GM12878 (cell line): ENCODE measurements around the gene KRT38. TPM values are rescaled to one million over a fixed set of nuclear protein-coding genes. Genes with fewer than 3 reads are reported as not detected.
"Not testable (repeated sequence)": the region's sequence is repeated elsewhere in the genome, so short reads cannot be mapped to it uniquely, and the experiment has no call there.

ENCODE experiments used
- ATAC-seq: fragments of 200-7000 bp; cut with Tn5 transposase; 3 replicates; pipeline ENCODE4 v1.9.1; 2020; ENCODE audit warnings: mild to moderate bottlenecking, moderate library complexity
- BruUV-seq: library from RNA; stranded (reverse); fragments of 400-500 nt; replicated peaks from 2 replicates; lab custom pipeline; 2021; lab: Mats Ljungman, UMichigan
- CTCF ChIA-PET: fragments of 300-600 bp; sonication (Branson Sonifier 250); formaldehyde crosslinking; extraction: SDS; loops from one replicate; lab custom pipeline; 2021; ENCODE audit warnings: inconsistent platforms; lab: Yijun Ruan, JAX
- POLR2A ChIA-PET: fragments of 350-600 bp; formaldehyde crosslinking; extraction: SDS; loops from one replicate; lab custom pipeline; 2021; ENCODE audit warnings: inconsistent platforms; lab: Charles Lee
- RAD21 ChIA-PET: fragments of 300-600 bp; sonication (Branson Sonifier 250); formaldehyde crosslinking; loops from one replicate; lab custom pipeline; 2023; ENCODE audit warnings: antibody characterized with exemption; ENCODE audit not compliant: unreplicated experiment; lab: Charles Lee
- SMC1A ChIA-PET: fragments of 300-600 bp; sonication (Branson Sonifier 250); formaldehyde crosslinking; loops from one replicate; lab custom pipeline; 2023; ENCODE audit not compliant: unreplicated experiment, uncharacterized antibody; lab: Charles Lee
- DNase-seq: peaks from one replicate; pipeline ENCODE4 v3.0.0-alpha.2; 2011; ENCODE audit warnings: low read depth, low spot score
- FAIRE-seq: peaks from 3 replicates; lab custom pipeline; 2011; peaks lifted over from hg19 to GRCh38; lab: Jason Lieb, UNC
- H2AFZ ChIP-seq: 2 replicates; pipeline ENCODE4 v1.6.0; 2011; ENCODE audit warnings: low read depth, low read length, control low read depth; ENCODE audit not compliant: control insufficient read depth
- H3K27ac ChIP-seq: 2 replicates; pipeline ENCODE4 v1.5.1; 2011; ENCODE audit warnings: control low read depth; ENCODE audit not compliant: control insufficient read depth, insufficient read depth
- H3K27me3 ChIP-seq, 2 experiments: replicated peaks in 1 of 2; 2 replicates each; pipeline versions ENCODE4 v1.6.0 to v1.6.1; 2011; ENCODE audit warnings: low read length in 1 of 2; ENCODE audit not compliant: control insufficient read depth in 2 of 2, insufficient read depth in 2 of 2
- H3K36me3 ChIP-seq, 2 experiments: 2 replicates each; pipeline ENCODE4 v1.5.1; 2011; ENCODE audit warnings: low read length in 1 of 2; ENCODE audit not compliant: control insufficient read depth in 2 of 2, insufficient read depth in 2 of 2
- H3K4me1 ChIP-seq: 2 replicates; pipeline ENCODE4 v1.6.1; 2011; ENCODE audit warnings: mild to moderate bottlenecking, low read length, moderate library complexity, mixed read lengths; ENCODE audit not compliant: control insufficient read depth, insufficient read depth
- H3K4me2 ChIP-seq: 2 replicates; pipeline ENCODE4 v1.6.0; 2011; ENCODE audit warnings: control low read depth; ENCODE audit not compliant: control insufficient read depth, insufficient read depth
- H3K4me3 ChIP-seq: fragments of 200-600 bp; sonication (generic); 2 replicates; pipeline ENCODE4 v1.5.1; 2016
- H3K79me2 ChIP-seq: 2 replicates; pipeline ENCODE4 v1.6.0; 2011; ENCODE audit warnings: low read length; ENCODE audit not compliant: control insufficient read depth, insufficient read depth
- H3K9ac ChIP-seq: 2 replicates; pipeline ENCODE4 v1.8.0; 2011; ENCODE audit warnings: low read length, control low read depth, mixed read lengths; ENCODE audit not compliant: control insufficient read depth, insufficient read depth
- H3K9me3 ChIP-seq: replicated peaks from 3 replicates; pipeline ENCODE4 v1.5.1; 2011; ENCODE audit warnings: mild to moderate bottlenecking, low read length; ENCODE audit not compliant: control insufficient read depth, insufficient read depth
- H4K20me1 ChIP-seq: 2 replicates; pipeline ENCODE4 v1.6.0; 2011; ENCODE audit not compliant: control insufficient read depth, insufficient read depth
- ATF7 ChIP-seq: fragments of 450-650 bp; IDR thresholded peaks from 2 replicates; pipeline ENCODE4 v1.6.1; 2016; ENCODE audit warnings: low read depth, mild to moderate bottlenecking
- BCL3 ChIP-seq: IDR thresholded peaks from 2 replicates; pipeline ENCODE4 v1.6.1; 2011; ENCODE audit warnings: borderline replicate concordance, low read depth, mild to moderate bottlenecking, moderate library complexity, low read length; ENCODE audit not compliant: insufficient read depth, poor library complexity, severe bottlenecking
- CREM ChIP-seq: IDR thresholded peaks from 2 replicates; pipeline ENCODE4 v1.6.1; 2014; ENCODE audit warnings: antibody characterized with exemption, low read depth
- KAT2A ChIP-seq: conservative IDR thresholded peaks from 2 replicates; pipeline ENCODE4 v1.6.1; 2011; ENCODE audit warnings: low read depth, low read length; ENCODE audit not compliant: control insufficient read depth
- REST ChIP-seq: IDR thresholded peaks from 2 replicates; pipeline ENCODE4 v1.6.1; 2012; ENCODE audit warnings: mild to moderate bottlenecking, low read depth, low read length
- SIN3A ChIP-seq: IDR thresholded peaks from 2 replicates; pipeline ENCODE4 v1.6.1; 2012; ENCODE audit warnings: low read depth, low read length, improper control_type of control experiment
- SMC3 ChIP-seq: IDR thresholded peaks from 2 replicates; pipeline ENCODE4 v1.6.1; 2011; ENCODE audit warnings: low read length, improper control_type of control experiment, borderline replicate concordance
- ZBTB33 ChIP-seq: fragments of 450-650 bp; IDR thresholded peaks from 2 replicates; pipeline ENCODE4 v1.6.1; 2017; ENCODE audit warnings: mild to moderate bottlenecking
- WGBS: methylation state at CpG from one replicate; pipeline ENCODE4 v1.1.6; 2016; ENCODE audit warnings: low lambda C conversion rate; ENCODE audit not compliant: insufficient replicate concordance, insufficient coverage; ENCODE audit errors: missing lambda C conversion rate; 5-methylcytosine and 5-hydroxymethylcytosine counted together
- in situ Hi-C: fragments of 300-500 bp; cut with MboI; formaldehyde crosslinking; loops from 9 replicates; pipeline ENCODE4 v1.14.3; 2018; ENCODE audit warnings: mixed read lengths
- intact Hi-C: fragments of 100-400 bp; cut with micrococcal nuclease; formaldehyde crosslinking; loops from one replicate; pipeline ENCODE4 v1.14.2; 2022; ENCODE audit not compliant: unreplicated experiment
- polyA plus RNA-seq, 11 experiments: library from polyadenylated mRNA; depleted of rRNA in 4 of 11; unstranded in 6 of 11; stranded (reverse) in 5 of 11; fragments of >200 nt; fragmentation: Nextera tagmentation in 4 of 11; fragmentation: Illumina TruSeq in 1 of 11; extraction: Ambion mirVana in 4 of 11; extraction: Trizol in 1 of 11; gene quantifications; 1 replicate in 1 of 11; 2 replicates in 10 of 11; pipeline versions ENCODE4 v1.2.1 to v1.2.3, GENCODE V29; 2011 to 2016; ENCODE audit warnings: inconsistent platforms in 2 of 11, missing spikeins in 2 of 11, low read depth in 1 of 11
- total RNA-seq, 4 experiments: library from RNA; depleted of rRNA in 3 of 4; stranded (reverse); fragments of >200 nt in 3 of 4; fragmentation: Illumina TruSeq in 1 of 4; extraction: Trizol in 1 of 4; gene quantifications; 2 replicates each; pipeline versions ENCODE4 v1.2.1 to v1.2.3, GENCODE V29; 2013 to 2021
- TF ChIP-seq, protein P1 (sequence below): fragments of 450-650 bp; IDR thresholded peaks from 2 replicates; pipeline ENCODE4 v1.6.1; 2017; ENCODE audit warnings: mild to moderate bottlenecking, low read depth, inconsistent platforms; ENCODE audit not compliant: poor library complexity, severe bottlenecking

The KRT38 gene
- total and polyA plus RNA-seq, 10 of the 15 experiments (the other 5 are each of a cell fraction or from before 2014, with no cell fraction given) = not detected

- TF ChIP-seq BCL3 (no peak), ZBTB33 (no peak), SIN3A (no peak), SMC3 (no peak), ATF7 (no peak), CREM (no peak), REST (no peak), KAT2A (no peak)
- TF ChIP-seq, protein P1, sequence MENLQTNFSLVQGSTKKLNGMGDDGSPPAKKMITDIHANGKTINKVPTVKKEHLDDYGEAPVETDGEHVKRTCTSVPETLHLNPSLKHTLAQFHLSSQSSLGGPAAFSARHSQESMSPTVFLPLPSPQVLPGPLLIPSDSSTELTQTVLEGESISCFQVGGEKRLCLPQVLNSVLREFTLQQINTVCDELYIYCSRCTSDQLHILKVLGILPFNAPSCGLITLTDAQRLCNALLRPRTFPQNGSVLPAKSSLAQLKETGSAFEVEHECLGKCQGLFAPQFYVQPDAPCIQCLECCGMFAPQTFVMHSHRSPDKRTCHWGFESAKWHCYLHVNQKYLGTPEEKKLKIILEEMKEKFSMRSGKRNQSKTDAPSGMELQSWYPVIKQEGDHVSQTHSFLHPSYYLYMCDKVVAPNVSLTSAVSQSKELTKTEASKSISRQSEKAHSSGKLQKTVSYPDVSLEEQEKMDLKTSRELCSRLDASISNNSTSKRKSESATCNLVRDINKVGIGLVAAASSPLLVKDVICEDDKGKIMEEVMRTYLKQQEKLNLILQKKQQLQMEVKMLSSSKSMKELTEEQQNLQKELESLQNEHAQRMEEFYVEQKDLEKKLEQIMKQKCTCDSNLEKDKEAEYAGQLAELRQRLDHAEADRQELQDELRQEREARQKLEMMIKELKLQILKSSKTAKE = no peak
These were observed 16.6 kb downstream of the KRT38 start, which contains the start of gene KRT37 (continued) for GRCh38 chr17:41424111-41424635.

DNA sequence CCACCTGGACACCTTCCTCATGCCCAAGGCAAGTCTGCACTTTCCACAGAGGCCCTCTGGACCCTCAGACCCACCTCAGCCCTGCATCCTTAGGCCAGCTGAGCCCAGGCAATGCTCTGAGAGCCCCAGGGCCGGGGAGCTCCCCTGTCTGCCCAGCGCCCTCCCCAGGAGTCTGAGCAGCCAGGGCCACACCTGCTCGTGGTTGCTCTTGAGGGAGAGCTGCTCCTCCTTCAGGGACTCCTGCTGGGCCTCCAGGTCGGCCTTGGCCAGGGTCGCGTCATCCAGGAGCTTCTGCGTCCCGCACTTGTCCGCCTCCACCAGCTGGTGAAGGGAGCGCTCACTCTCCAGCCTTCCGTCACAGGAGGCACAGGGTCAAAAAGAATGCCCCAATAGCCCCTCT lies 18.2 kb downstream of the KRT38 start:
- SMC1A ChIA-PET, H3K4me3 ChIP-seq, DNase-seq, H3K4me2 ChIP-seq, H3K79me2 ChIP-seq, H4K20me1 ChIP-seq, H3K4me1 ChIP-seq, intact Hi-C loops, POLR2A ChIA-PET, ATAC-seq, in situ Hi-C loops, FAIRE-seq, H3K36me3 ChIP-seq, H3K27ac ChIP-seq, RAD21 ChIA-PET, BruUV-seq, H3K9me3 ChIP-seq, H2AFZ ChIP-seq, H3K9ac ChIP-seq, H3K27me3 ChIP-seq, CTCF ChIA-PET: not testable (repeated sequence)
- WGBS = 41% methylated on average over 8 of the region's 11 CpGs
